Tibial nerve (tissue), 3 donors: ENCODE results near the gene ABCC12.

Source experiments
- EP300 ChIP-seq, 2 donors: sonication (generic); formaldehyde crosslinking; IDR thresholded peaks; one replicate each; pipeline ENCODE4 v1.6.1; 2017; ENCODE audit warnings: antibody characterized with exemption in 2 of 2, mild to moderate bottlenecking in 1 of 2
- POLR2A ChIP-seq, 2 donors: fragments of 450-650 bp; IDR thresholded peaks; one replicate each; pipeline ENCODE4 v1.6.1; 2017; ENCODE audit warnings: antibody characterized with exemption in 2 of 2, mild to moderate bottlenecking in 2 of 2, moderate library complexity in 2 of 2

DNA sequence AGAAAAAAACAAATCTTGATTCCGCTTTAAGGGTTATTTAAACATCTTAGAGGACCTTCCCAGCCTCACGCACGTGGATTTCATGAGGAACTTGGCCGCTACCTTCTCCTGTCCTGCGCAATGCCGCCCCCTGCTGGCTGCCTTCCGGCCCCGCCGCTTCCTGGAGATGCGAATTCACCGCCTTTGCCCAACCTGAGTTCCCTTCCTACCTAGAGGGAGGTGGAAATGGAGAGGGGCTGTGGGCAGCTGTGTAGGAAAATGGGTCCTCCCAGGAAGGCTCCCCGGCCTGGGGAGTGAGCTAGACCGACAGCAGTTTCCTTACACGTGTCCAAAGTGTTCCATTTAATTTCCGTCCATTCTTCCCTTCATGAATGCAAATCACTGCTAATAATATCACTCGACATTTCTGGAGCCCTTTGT, 1.0 kb upstream of the ABCC12 start:
- no peak for TF ChIP-seq POLR2A (IDR thresholded peaks at IDR 0.05)
- no peak for TF ChIP-seq EP300 (IDR thresholded peaks at IDR 0.05)
